IMR-90 (cell line): ENCODE data around the gene MIR17HG. TPM values are rescaled to one million over a fixed set of nuclear protein-coding genes. Genes with fewer than 3 reads are reported as not detected.

Source experiments
- ATAC-seq: fragments of 200-7000 bp; cut with Tn5 transposase; 2 replicates; pipeline ENCODE4 v1.9.1; 2020; ENCODE audit warnings: low read depth, mild to moderate bottlenecking, moderate library complexity
- BruUV-seq: library from RNA; stranded (reverse); fragments of 400-500 nt; replicated peaks from 2 replicates; lab custom pipeline; 2021; lab: Mats Ljungman, UMichigan
- CTCF ChIA-PET: fragments of 300-600 bp; formaldehyde crosslinking; extraction: SDS; loops from one replicate; lab custom pipeline; 2021; ENCODE audit warnings: antibody characterized with exemption; lab: Yijun Ruan, JAX
- POLR2A ChIA-PET: fragments of 300-600 bp; sonication (Branson Sonifier 250); formaldehyde crosslinking; loops from one replicate; lab custom pipeline; 2022; ENCODE audit warnings: antibody characterized with exemption; ENCODE audit not compliant: unreplicated experiment; lab: Charles Lee
- DNase-seq: peaks from one replicate; pipeline ENCODE4 v3.0.0; 2013
- H2AFZ ChIP-seq: replicated peaks from 2 replicates; pipeline ENCODE3; 2013; ENCODE audit warnings: low read length, mild to moderate bottlenecking; ENCODE audit not compliant: poor library complexity
- H2AK5ac ChIP-seq: 2 replicates; pipeline ENCODE4 v1.6.1; 2013; ENCODE audit warnings: low read depth, low read length, inconsistent platforms
- H2AK9ac ChIP-seq: replicated peaks from 2 replicates; pipeline ENCODE3; 2013; ENCODE audit warnings: mild to moderate bottlenecking, low read depth, low read length, moderate library complexity; ENCODE audit not compliant: poor library complexity
- H2BK120ac ChIP-seq: 2 replicates; pipeline ENCODE4 v1.6.1; 2013; ENCODE audit warnings: low read depth, low read length, inconsistent platforms
- H2BK15ac ChIP-seq: 3 replicates; pipeline ENCODE4 v1.6.1; 2013; ENCODE audit warnings: low read depth, low read length, inconsistent platforms
- H2BK20ac ChIP-seq: 2 replicates; pipeline ENCODE4 v1.6.1; 2013; ENCODE audit warnings: low read depth, mild to moderate bottlenecking, inconsistent platforms, low read length, moderate library complexity
- H2BK5ac ChIP-seq: 2 replicates; pipeline ENCODE4 v1.6.1; 2013; ENCODE audit warnings: mild to moderate bottlenecking, low read depth, low read length, inconsistent platforms; ENCODE audit not compliant: poor library complexity, severe bottlenecking
- H3K14ac ChIP-seq: replicated peaks from 2 replicates; pipeline ENCODE4 v1.6.1; 2013; ENCODE audit warnings: low read depth, low read length, inconsistent platforms
- H3K18ac ChIP-seq: 2 replicates; pipeline ENCODE4 v1.6.1; 2013; ENCODE audit warnings: low read depth, low read length, control low read depth
- H3K23ac ChIP-seq: 2 replicates; pipeline ENCODE4 v1.6.1; 2013; ENCODE audit warnings: low read depth, low read length, inconsistent platforms
- H3K27ac ChIP-seq: 2 replicates; pipeline ENCODE4 v1.5.1; 2013; ENCODE audit warnings: mild to moderate bottlenecking, control low read depth, low read length; ENCODE audit not compliant: insufficient read depth
- H3K27me3 ChIP-seq: 2 replicates; pipeline ENCODE4 v1.6.1; 2013; ENCODE audit warnings: low read length; ENCODE audit not compliant: control insufficient read depth, insufficient read depth
- H3K36me3 ChIP-seq: 2 replicates; pipeline ENCODE4 v1.6.1; 2013; ENCODE audit warnings: low read length, mixed read lengths; ENCODE audit not compliant: control insufficient read depth, insufficient read depth
- H3K4ac ChIP-seq: 2 replicates; pipeline ENCODE4 v1.6.1; 2013; ENCODE audit warnings: low read depth, low read length, inconsistent platforms
- H3K4me1 ChIP-seq: 2 replicates; pipeline ENCODE4 v1.6.1; 2013; ENCODE audit warnings: low read length, mixed read lengths; ENCODE audit not compliant: control insufficient read depth, insufficient read depth
- H3K4me2 ChIP-seq: 2 replicates; pipeline ENCODE4 v1.6.1; 2013; ENCODE audit warnings: low read depth, mild to moderate bottlenecking, control low read depth, low read length, moderate library complexity
- H3K4me3 ChIP-seq: 2 replicates; pipeline ENCODE4 v1.5.1; 2013; ENCODE audit warnings: low read depth, mild to moderate bottlenecking, control low read depth, low read length, moderate library complexity; ENCODE audit not compliant: insufficient read depth
- H3K56ac ChIP-seq: 2 replicates; pipeline ENCODE4 v1.6.1; 2013; ENCODE audit warnings: low read length, inconsistent platforms; ENCODE audit not compliant: insufficient read depth; ENCODE audit errors: extremely low read depth
- H3K79me1 ChIP-seq, 2 experiments: 2 replicates each; pipeline ENCODE4 v1.6.1; 2013; ENCODE audit warnings: low read length in 2 of 2, inconsistent platforms in 1 of 2, low read depth in 1 of 2
- H3K9ac ChIP-seq: 2 replicates; pipeline ENCODE4 v1.6.1; 2013; ENCODE audit warnings: low read depth, low read length, control low read depth
- H3K9me1 ChIP-seq: 2 replicates; pipeline ENCODE4 v1.6.1; 2013; ENCODE audit warnings: low read length, inconsistent platforms; ENCODE audit not compliant: insufficient read depth
- H3K9me3 ChIP-seq: 2 replicates; pipeline ENCODE4 v1.6.1; 2013; ENCODE audit warnings: low read length; ENCODE audit not compliant: control insufficient read depth, insufficient read depth
- H4K20me1 ChIP-seq: 2 replicates; pipeline ENCODE4 v1.6.1; 2013; ENCODE audit warnings: low read length, inconsistent platforms; ENCODE audit not compliant: insufficient read depth
- H4K5ac ChIP-seq: 2 replicates; pipeline ENCODE4 v1.6.1; 2013; ENCODE audit warnings: mild to moderate bottlenecking, low read depth, low read length, control low read depth
- H4K8ac ChIP-seq, 2 experiments: 2 replicates each; pipeline ENCODE4 v1.6.1; 2013; ENCODE audit warnings: low read depth in 2 of 2, low read length in 2 of 2, control low read depth in 1 of 2, inconsistent platforms in 1 of 2
- H4K91ac ChIP-seq: 2 replicates; pipeline ENCODE4 v1.6.1; 2013; ENCODE audit warnings: low read depth, low read length, inconsistent platforms; ENCODE audit not compliant: insufficient read depth
- BHLHE40 ChIP-seq: fragments of 150-350 bp; IDR thresholded peaks from 2 replicates; pipeline ENCODE4 v1.6.1; 2016; ENCODE audit warnings: mild to moderate bottlenecking, low read depth, low read length
- CEBPB ChIP-seq: IDR thresholded peaks from 2 replicates; pipeline ENCODE4 v1.6.1; 2012; ENCODE audit warnings: low read depth, low read length, improper control_type of control experiment
- CHD1 ChIP-seq: IDR thresholded peaks from 2 replicates; pipeline ENCODE4 v1.6.1; 2012; ENCODE audit warnings: low read depth, low read length, improper control_type of control experiment
- FOS ChIP-seq: fragments of 150-350 bp; IDR thresholded peaks from 2 replicates; pipeline ENCODE4 v1.6.1; 2016; ENCODE audit warnings: low read depth, low read length
- MAZ ChIP-seq: IDR thresholded peaks from 2 replicates; pipeline ENCODE4 v1.6.1; 2012; ENCODE audit warnings: low read depth, mild to moderate bottlenecking, low read length, improper control_type of control experiment, moderate library complexity, borderline replicate concordance
- MXI1 ChIP-seq: IDR thresholded peaks from 2 replicates; pipeline ENCODE4 v1.6.1; 2012; ENCODE audit warnings: low read depth, mild to moderate bottlenecking, low read length, moderate library complexity, borderline replicate concordance
- NFE2L2 ChIP-seq: fragments of 150-350 bp; IDR thresholded peaks from 2 replicates; pipeline ENCODE4 v1.6.1; 2016; ENCODE audit warnings: low read depth, mild to moderate bottlenecking, low read length
- POLR2A ChIP-seq: IDR thresholded peaks from 2 replicates; pipeline ENCODE4 v1.6.1; 2012; ENCODE audit warnings: mild to moderate bottlenecking, low read depth, low read length
- RAD21 ChIP-seq: IDR thresholded peaks from 2 replicates; pipeline ENCODE4 v1.6.1; 2012; ENCODE audit warnings: low read length, improper control_type of control experiment
- RCOR1 ChIP-seq: IDR thresholded peaks from 2 replicates; pipeline ENCODE4 v1.6.1; 2012; ENCODE audit warnings: mild to moderate bottlenecking, low read length, improper control_type of control experiment; ENCODE audit not compliant: insufficient replicate concordance
- RFX5 ChIP-seq: IDR thresholded peaks from 2 replicates; pipeline ENCODE4 v1.8.0; 2012; ENCODE audit warnings: low read depth, mild to moderate bottlenecking, low read length, moderate library complexity
- SMC3 ChIP-seq: fragments of 150-350 bp; IDR thresholded peaks from 2 replicates; pipeline ENCODE4 v1.6.1; 2016; ENCODE audit warnings: low read depth, mild to moderate bottlenecking, antibody characterized with exemption, low read length, moderate library complexity
- whole genome bisulfite sequencing, 2 experiments: methylation state at CpG; one replicate each; pipeline versions ENCODE4 v1.1.5 to v1.1.7; 2013; ENCODE audit warnings: missing lambda C conversion rate in 2 of 2; ENCODE audit not compliant: insufficient read length in 1 of 2; ENCODE audit errors: extremely low coverage in 2 of 2; 5-methylcytosine and 5-hydroxymethylcytosine counted together
- dilution Hi-C: fragments of 300-500 bp; cut with HindIII; formaldehyde crosslinking; loops from one replicate; pipeline ENCODE4 v1.14.3; 2018; ENCODE audit warnings: low sequenced_read_pairs; ENCODE audit not compliant: unreplicated experiment
- in situ Hi-C: fragments of 300-500 bp; cut with MboI; formaldehyde crosslinking; loops from 3 replicates; pipeline ENCODE4 v1.14.3; 2019; ENCODE audit warnings: low sequenced_read_pairs, inconsistent platforms, mixed read lengths
- intact Hi-C: fragments of 100-400 bp; cut with micrococcal nuclease; formaldehyde crosslinking; loops from 2 replicates; pipeline ENCODE4 v1.10.0; 2022
- polyA plus RNA-seq, 3 experiments: library from polyadenylated mRNA; depleted of rRNA; stranded (reverse); fragments of >200 nt; gene quantifications; 2 replicates each; pipeline ENCODE4 v1.2.3, GENCODE V29; 2012; ENCODE audit warnings: low replicate concordance in 1 of 3
- total RNA-seq: library from RNA; depleted of rRNA; stranded (reverse); fragments of >200 nt; gene quantifications from 2 replicates; pipeline ENCODE4 v1.2.3, GENCODE V29; 2012
- TF ChIP-seq, protein P1 (sequence below): fragments of 150-350 bp; IDR thresholded peaks from 2 replicates; pipeline ENCODE4 v1.6.1; 2017; ENCODE audit warnings: mild to moderate bottlenecking, antibody characterized with exemption, low read length, low read depth
- TF ChIP-seq, protein P2 (sequence below): fragments of 150-350 bp; IDR thresholded peaks from 2 replicates; pipeline ENCODE4 v1.6.1; 2016; ENCODE audit warnings: low read depth, mild to moderate bottlenecking, low read length, moderate library complexity, borderline replicate concordance
- TF ChIP-seq, protein P3 (sequence below): conservative IDR thresholded peaks from 2 replicates; pipeline ENCODE4 v1.5.1; 2012; ENCODE audit warnings: mild to moderate bottlenecking, low read depth, low read length, improper control_type of control experiment

MIR17HG gene
- total and polyA plus RNA-seq, 2 of the 4 experiments (the other 2 are of a cell fraction), result 0.77 to 3.0 TPM

- H3K4ac ChIP-seq, result no peak overlapping the region
- 0 out of 2 replicates have a peak, but pooled peaks cover 2% of the 10 kb centered on the region for H3K27me3 ChIP-seq
- no peak overlapping the region for H3K27ac ChIP-seq
- H4K8ac ChIP-seq, result no peak overlapping the region
- DNase-seq, result no peak
- dilution Hi-C loops, result no loop called here
- H2AFZ ChIP-seq, result no peak overlapping the region
- H4K20me1 ChIP-seq, result no peaks in the 10 kb centered on the region
- H2BK120ac ChIP-seq, result no peak overlapping the region
- BruUV-seq, result no TSS peak
- no peak overlapping the region for H3K9ac ChIP-seq
- ChIA-PET POLR2A (no interaction called here), CTCF (no interaction called here)
- H2AK9ac ChIP-seq, result no peak overlapping the region
- H3K4me2 ChIP-seq, result no peak overlapping the region
- H2BK15ac ChIP-seq, result no peak overlapping the region
- no peaks in the 10 kb centered on the region for H3K9me1 ChIP-seq
- H2AK5ac ChIP-seq, result no peak overlapping the region
- H3K18ac ChIP-seq, result no peak overlapping the region
- H4K91ac ChIP-seq, result no peak overlapping the region
- no peak overlapping the region for H3K23ac ChIP-seq
- no peaks in the 10 kb centered on the region for H3K79me1 ChIP-seq
- H3K36me3 ChIP-seq, result no peaks in the 10 kb centered on the region
- no peak overlapping the region for H2BK20ac ChIP-seq
- H3K9me3 ChIP-seq, result no peaks in the 10 kb centered on the region
- TF ChIP-seq SMC3 (no peak), MXI1 (no peak), BHLHE40 (no peak), RAD21 (no peak), RFX5 (no peak), MAZ (no peak), NFE2L2 (no peak), CHD1 (no peak), RCOR1 (no peak), POLR2A (no peak), FOS (no peak), CEBPB (no peak)
- TF ChIP-seq, protein P1, sequence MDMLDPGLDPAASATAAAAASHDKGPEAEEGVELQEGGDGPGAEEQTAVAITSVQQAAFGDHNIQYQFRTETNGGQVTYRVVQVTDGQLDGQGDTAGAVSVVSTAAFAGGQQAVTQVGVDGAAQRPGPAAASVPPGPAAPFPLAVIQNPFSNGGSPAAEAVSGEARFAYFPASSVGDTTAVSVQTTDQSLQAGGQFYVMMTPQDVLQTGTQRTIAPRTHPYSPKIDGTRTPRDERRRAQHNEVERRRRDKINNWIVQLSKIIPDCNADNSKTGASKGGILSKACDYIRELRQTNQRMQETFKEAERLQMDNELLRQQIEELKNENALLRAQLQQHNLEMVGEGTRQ, result no peak
- TF ChIP-seq, protein P2, sequence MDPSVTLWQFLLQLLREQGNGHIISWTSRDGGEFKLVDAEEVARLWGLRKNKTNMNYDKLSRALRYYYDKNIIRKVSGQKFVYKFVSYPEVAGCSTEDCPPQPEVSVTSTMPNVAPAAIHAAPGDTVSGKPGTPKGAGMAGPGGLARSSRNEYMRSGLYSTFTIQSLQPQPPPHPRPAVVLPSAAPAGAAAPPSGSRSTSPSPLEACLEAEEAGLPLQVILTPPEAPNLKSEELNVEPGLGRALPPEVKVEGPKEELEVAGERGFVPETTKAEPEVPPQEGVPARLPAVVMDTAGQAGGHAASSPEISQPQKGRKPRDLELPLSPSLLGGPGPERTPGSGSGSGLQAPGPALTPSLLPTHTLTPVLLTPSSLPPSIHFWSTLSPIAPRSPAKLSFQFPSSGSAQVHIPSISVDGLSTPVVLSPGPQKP, result no peak
- TF ChIP-seq, protein P3, sequence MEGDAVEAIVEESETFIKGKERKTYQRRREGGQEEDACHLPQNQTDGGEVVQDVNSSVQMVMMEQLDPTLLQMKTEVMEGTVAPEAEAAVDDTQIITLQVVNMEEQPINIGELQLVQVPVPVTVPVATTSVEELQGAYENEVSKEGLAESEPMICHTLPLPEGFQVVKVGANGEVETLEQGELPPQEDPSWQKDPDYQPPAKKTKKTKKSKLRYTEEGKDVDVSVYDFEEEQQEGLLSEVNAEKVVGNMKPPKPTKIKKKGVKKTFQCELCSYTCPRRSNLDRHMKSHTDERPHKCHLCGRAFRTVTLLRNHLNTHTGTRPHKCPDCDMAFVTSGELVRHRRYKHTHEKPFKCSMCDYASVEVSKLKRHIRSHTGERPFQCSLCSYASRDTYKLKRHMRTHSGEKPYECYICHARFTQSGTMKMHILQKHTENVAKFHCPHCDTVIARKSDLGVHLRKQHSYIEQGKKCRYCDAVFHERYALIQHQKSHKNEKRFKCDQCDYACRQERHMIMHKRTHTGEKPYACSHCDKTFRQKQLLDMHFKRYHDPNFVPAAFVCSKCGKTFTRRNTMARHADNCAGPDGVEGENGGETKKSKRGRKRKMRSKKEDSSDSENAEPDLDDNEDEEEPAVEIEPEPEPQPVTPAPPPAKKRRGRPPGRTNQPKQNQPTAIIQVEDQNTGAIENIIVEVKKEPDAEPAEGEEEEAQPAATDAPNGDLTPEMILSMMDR, result no peak
- H2BK5ac ChIP-seq, result no peak overlapping the region
- no peak overlapping the region for H3K14ac ChIP-seq
- no peak overlapping the region for H3K56ac ChIP-seq
- no peak overlapping the region for H4K5ac ChIP-seq
- ATAC-seq, result no peak
- in situ Hi-C loops, result no loop called here
- no peak overlapping the region for H3K4me3 ChIP-seq
- WGBS, 2 experiments, result 69% methylated on average over 3 of the region's 4 CpGs; no CpG with 5 or more reads in 1 of the 2 experiments
- H3K4me1 ChIP-seq, result no peaks in the 10 kb centered on the region
- intact Hi-C loops, result no loop called here
Observed at GRCh38 chr13:91383836-91384235, 36.3 kb downstream of the MIR17HG start.
